Limb (tissue), 2 donors: Measurements from ENCODE around the gene COL4A1.
"Not testable (repeated sequence)": the region's sequence is repeated elsewhere in the genome, so short reads cannot be mapped to it uniquely, and the experiment has no call there.

ENCODE experiments used
- DNase-seq, 2 donors: peaks; one replicate each; pipeline ENCODE4 v3.0.0-alpha.2; 2016; ENCODE audit errors: extremely low spot score in 2 of 2

COL4A1 gene

GRCh38 chr13:110324026-110324749 lies 17.2 kb upstream of the COL4A1 start:
- DNase-seq, result no peak

GRCh38 chr13:110323172-110323891 lies 16.4 kb upstream of the COL4A1 start:
- DNase-seq, result no peak

- no peak for DNase-seq
These were observed 15.8 kb upstream of the COL4A1 start for GRCh38 chr13:110322828-110323171.

DNA sequence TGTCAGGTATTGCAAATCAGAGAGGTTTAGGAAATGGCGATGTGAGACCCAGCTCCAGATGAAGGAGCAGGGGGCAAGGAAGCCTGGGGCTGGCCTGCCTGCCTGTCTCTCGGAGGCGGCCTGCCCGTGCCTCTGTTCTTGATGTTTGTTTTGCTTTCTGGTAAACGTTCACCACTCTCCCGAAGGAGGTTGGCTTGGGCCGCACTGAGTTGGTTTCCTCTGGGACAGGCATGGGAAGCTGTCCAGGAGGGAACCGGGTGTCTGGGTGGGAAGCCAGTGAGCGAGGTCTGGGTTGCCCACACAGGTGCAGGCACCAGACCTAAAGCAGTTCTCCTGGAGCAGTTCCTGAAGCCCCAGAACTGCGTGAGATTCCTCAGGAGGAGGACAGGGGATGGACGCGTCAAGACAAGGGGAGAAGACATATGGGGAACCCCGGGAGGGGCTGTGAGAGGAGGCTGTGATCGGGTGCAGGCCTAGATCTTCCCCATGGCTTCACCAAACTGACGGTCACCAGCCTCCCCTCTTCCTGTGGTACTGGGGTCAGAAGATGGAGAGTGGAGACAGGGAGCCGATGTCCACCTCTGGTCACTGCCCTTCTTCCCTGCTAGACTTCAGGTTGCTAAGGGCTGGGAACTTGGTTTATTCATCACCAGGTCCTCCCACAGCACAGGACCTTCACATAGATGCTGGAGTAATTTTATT lies 15.3 kb upstream of the COL4A1 start:
- DNase-seq, result no peak

DNA sequence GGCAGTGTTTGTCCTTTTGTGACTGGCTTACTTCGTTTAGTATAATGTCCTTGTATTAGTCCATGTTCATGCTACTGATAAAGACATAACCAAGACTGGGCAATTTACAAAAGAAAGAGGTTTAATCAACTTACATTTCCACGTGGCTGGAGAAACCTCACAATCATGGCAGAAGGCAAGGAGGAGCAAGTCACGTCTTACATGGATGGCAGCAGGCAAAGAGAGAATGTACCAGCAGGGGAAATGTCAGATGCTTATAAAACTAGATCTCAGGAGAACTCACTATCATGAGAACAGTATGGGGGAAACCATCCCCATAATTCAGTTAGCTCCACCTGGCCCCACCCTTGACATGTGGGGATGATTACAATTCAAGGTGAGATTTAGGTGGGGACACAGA lies 14.6 kb upstream of the COL4A1 start:
- DNase-seq, result not testable (repeated sequence)

GRCh38 chr13:110320645-110321044 lies 13.7 kb upstream of the COL4A1 start:
- no peak for DNase-seq

- no peak for DNase-seq
These were observed 13.0 kb upstream of the COL4A1 start for GRCh38 chr13:110319774-110320509.

DNA sequence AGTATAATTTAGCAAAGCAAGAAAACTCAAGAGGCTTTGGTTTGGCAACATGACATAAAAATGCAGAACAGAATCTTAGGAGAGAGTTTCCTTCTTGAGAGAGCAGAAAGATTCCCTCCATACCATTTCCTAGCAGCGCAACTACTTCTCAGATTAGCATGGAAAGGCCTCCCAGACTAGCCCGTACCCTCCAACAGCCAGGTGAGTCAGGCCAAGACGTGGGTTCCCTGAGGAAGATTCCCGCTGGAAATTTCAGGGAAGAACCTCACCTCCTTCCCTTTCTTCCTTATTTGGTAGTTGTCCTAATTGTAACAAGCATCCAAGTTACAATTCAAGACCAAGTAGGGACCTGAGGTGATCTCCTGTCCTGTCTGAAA lies 12.4 kb upstream of the COL4A1 start:
- DNase-seq, result no peak

DNA sequence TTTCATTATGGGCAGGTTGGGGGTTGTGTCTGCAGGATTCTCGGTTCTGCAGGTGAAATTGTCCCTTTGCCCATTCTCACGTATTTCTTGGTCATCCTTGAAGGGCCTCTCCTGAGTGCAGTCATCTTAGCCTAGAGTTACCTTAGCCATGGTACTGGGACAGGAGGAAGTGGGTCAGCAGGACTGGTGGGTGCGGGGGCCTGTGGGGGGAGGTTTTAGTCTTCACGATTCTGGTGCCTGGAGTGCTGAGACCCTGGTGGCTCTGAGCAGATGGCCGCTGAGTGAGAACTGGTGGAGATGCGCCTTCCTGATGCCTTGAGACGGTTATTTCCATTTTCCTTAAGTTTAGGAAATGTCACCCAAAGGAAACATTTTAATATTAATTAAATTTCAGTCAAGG lies 12.0 kb upstream of the COL4A1 start:
- no peak for DNase-seq

DNA sequence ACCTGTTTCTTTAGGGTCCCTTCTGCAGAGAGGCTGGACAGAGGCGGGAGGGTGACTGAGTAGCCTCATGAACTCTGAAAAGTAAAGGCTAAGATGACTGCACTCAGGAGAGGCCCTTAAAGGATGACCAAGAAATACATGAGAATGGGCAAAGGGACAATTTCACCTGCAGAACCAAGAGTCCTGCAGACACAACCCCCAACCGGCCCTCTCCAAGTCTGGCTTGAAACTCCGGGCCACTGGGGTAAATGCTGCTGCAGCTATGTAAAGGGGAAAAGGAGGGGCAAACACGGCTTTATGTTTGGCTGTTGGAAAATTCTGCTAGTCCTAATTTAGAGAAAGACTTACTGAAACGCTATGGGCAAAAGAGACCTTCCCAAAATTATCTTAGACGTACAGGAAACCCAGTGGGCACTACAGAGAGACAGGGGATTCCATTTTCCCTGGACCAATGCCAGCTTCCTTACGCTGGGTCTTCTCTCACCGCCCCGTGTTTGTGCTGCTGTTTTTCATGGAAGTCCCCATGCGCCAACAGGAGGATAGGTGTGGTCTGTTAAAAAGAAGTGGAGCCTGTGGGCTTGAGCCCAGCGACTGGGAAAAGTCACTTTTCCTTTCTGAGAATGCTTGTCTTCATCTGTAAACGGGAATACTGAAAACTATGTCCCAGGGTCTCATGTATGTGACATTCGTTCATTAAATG lies 10.7 kb upstream of the COL4A1 start:
- DNase-seq, result no peak

- DNase-seq, result peak in 1 of 2 donors; percentile 15
These were observed 10.1 kb upstream of the COL4A1 start for GRCh38 chr13:110317093-110317492.

DNA sequence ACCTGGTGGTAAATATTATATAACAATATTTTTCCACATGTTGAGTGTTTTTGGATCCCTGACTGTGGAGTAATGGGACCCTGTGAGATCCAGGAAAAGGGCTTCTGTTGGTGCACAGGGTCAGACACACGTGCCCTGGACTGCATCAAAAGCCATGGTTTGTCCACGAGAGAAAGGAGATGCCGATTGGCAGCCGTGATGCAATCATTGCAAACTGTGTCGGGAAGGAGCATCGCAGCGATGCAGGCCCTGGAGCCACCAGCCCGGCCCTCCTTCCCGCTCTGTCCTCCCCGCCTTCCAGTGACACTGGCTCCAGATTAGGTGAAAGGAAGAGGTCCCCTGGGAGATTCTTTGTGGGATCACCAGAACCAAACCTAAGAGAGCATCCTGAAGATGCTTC lies 9.2 kb upstream of the COL4A1 start:
- no peak for DNase-seq

DNA sequence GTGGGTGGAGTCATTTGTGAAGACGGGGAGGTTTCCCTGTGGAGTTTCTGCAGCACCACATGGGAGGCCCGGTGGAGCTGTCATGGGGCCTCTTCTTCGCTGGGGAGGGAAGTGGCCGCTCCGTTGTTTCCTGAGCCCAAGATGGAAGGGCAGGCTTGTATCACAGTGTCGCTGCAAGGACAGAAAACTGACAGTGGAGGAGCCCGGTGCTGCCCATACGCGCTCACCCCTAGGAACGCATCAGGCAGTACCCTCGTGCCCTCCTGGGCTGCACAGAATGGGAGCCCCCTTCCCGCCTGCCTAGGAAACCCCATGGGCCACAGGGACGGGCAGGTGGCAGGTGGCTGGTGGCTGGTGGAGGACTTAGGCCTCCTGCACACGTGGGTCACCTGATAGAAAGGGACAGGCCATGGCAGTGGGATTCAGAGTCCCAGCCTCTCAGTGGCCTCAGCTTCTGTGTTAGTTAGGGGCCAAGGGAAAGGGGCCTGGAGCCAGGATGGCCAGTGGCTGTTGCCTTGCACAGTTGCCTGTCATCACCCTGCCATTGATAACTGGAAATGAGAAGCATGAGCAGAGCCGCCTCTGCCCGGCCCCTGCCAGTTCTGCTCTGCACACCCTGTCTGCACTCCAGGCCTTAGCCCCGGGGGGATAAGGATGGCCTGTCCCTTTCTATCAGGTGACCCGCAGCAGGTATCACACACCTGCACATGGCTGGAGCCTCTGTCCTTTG lies 7.7 kb upstream of the COL4A1 start:
- DNase-seq, result no peak

DNA sequence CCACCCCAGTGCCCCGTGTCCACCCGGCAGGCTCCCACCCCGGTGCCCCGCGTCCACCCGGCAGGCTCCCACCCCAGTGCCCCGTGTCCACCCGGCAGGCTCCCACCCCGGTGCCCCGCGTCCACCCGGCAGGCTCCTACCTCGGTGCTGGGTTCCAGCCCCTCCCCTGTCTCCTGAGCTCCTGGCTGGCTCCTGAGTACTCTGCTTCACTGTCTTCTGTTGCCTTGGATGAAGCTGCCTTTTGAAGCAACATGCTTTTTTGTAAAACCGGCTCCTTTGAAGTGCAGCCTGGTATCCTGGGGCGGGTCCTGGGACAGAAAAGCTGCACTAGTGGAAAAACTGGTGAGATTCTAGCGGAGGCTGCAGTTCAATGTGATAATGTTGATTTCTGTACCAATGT lies 6.8 kb upstream of the COL4A1 start:
- DNase-seq, result not testable (repeated sequence)

- not testable (repeated sequence) for DNase-seq
These were observed 6.3 kb upstream of the COL4A1 start for GRCh38 chr13:110313261-110313660.

GRCh38 chr13:110312339-110313031 lies 5.5 kb upstream of the COL4A1 start:
- DNase-seq, result peak in 1 of 2 donors; percentile 21

DNA sequence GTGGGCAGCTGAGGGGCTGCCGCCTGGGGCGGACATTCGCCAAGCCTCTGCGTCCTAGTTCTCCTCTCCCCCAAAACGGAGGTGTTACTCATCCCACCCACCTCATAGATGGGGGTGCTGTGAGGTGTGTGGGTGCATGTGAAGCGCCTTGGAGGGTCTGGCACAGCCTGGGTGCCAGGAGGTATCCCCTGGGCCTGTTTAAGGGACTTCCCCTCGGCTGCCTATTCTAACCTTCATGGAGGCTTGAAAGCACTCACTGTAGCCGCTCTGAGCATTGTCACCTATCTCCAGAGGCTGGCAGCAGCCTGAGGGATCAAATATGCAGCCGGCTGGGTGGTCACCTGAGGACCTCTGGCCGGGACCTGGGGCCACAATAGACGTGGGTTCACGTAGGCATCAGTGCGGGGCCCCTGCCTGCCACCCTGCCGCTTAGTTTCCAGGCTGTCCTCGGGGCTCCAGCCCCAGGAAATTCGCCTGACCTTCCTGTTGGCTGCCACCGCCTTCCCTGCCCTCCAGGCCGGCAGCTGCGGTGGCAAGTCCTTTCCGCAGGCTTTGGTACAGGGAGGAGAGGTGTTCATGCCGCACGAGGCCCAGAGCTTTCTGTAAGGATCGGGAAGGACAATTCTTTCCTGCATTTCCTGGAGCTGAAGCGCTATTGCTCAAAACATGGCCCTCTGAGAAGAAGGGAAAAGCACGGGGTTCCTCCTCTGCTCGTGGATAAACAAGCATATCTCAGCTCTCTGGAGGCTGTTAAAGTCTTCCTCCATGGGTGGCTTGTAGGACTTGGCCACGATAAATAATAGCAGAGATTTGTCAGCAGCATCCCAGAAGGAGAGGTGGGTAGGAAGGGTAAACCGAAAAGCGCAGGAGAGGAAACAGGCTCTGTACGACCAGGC lies 4.7 kb upstream of the COL4A1 start:
- DNase-seq, result peak in 1 of 2 donors; percentile 22

DNA sequence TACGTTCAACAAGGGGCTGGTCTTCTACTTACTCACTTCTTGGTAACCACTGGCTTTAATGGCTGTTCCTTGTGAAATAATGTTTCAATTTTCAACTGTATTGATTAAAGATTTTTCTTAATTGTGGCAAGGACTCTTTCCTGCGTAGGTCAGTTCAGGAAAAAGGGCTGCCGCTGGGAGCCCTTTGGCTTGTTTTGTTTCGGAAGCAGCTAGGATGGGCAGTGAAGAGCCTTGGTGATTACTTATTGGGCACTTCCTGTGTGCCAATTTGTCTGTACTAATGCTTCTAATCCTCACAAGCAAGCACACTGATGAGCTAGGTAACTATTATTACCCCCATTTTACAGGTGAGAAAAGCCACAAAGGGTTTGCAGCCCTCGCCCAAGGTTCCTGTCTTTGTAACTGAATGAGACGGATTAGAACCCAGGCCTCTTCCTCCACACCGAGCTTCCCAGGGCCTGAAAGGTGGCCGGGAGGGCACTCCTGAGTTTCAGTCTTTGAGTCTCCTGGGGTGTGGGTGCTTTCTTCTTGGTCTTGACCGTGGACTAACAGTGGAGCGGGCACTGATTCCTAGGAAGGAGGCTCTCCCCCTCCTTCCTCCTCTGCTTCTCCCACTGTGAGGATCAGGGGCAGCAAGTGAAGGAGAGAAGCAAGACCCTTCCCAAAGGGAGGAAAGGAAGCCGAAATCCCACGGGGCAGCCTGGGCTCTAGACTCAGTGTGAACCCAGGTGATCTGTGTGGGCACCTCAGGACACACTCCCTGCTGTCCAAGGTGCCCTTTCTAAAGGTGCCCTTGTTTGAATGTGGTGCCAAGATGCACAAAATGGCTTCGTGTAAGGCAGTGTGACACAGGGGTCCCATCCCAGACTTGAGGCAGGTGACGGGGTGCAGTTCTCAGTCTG lies 3.8 kb upstream of the COL4A1 start:
- no peak for DNase-seq
